SK-N-MC (cell line): ENCODE measurements around the gene RYR2.

Experiments used
- EZH2 ChIP-seq: fragments of 200-600 bp; sonication (generic); IDR thresholded peaks from one replicate; pipeline ENCODE4 v1.6.1; 2017; ENCODE audit warnings: antibody characterized with exemption
- FOXP2 ChIP-seq: optimal IDR thresholded peaks from 2 replicates; pipeline ENCODE3; 2011; ENCODE audit warnings: mild to moderate bottlenecking, moderate library complexity; ENCODE audit not compliant: insufficient read depth; ENCODE audit errors: extremely low read length, control extremely low read depth
- POLR2AphosphoS5 ChIP-seq: IDR thresholded peaks from 2 replicates; pipeline ENCODE4 v1.6.1; 2012; ENCODE audit warnings: mild to moderate bottlenecking, low read depth, low read length, borderline replicate concordance

GRCh38 chr1:237416924-237417655 lies 375.1 kb downstream of the RYR2 start:
- TF ChIP-seq POLR2AphosphoS5 (no peak), EZH2 (no peak), FOXP2 (no peak)
